Gastrocnemius medialis (tissue), 4 donors: ENCODE results near the gene CAPN2. TPM values are rescaled to one million over a fixed set of nuclear protein-coding genes. Genes with fewer than 3 reads are reported as not detected.

Experiments used
- ATAC-seq, 2 donors: fragments of 150-250 bp; one replicate each; pipeline ENCODE4 v1.9.1; 2016
- DNase-seq, 2 donors: peaks; one replicate each; pipeline ENCODE4 v3.0.0-alpha.2; 2019
- H3K27ac ChIP-seq, 4 donors: fragments of 200-600 bp; sonication (generic); 1 replicate in 1 of 4; 2 replicates in 3 of 4; pipeline ENCODE4 v1.5.1; 2016 to 2018; ENCODE audit warnings: mild to moderate bottlenecking in 2 of 4, moderate library complexity in 1 of 4
- H3K27me3 ChIP-seq, 3 donors: fragments of 200-600 bp; sonication (generic) in 2 of 3; 1 replicate in 1 of 3; 2 replicates in 2 of 3; pipeline versions ENCODE4 v1.5.1 to v1.6.0; 2016 to 2019; ENCODE audit warnings: mild to moderate bottlenecking in 1 of 3, moderate library complexity in 1 of 3
- H3K36me3 ChIP-seq, 2 donors: fragments of 200-600 bp; sonication (generic) in 1 of 2; one replicate each; pipeline ENCODE4 v1.5.1; 2017 to 2018
- H3K4me1 ChIP-seq, 2 donors: fragments of 200-600 bp; sonication (generic) in 1 of 2; one replicate each; pipeline ENCODE4 v1.5.1; 2016 to 2017; ENCODE audit warnings: mild to moderate bottlenecking in 2 of 2
- H3K4me3 ChIP-seq, 4 donors: fragments of 200-600 bp; sonication (generic) in 3 of 4; 1 replicate in 1 of 4; 2 replicates in 3 of 4; pipeline ENCODE4 v1.5.1; 2016 to 2019; ENCODE audit warnings: mild to moderate bottlenecking in 2 of 4
- H3K9me3 ChIP-seq, 3 donors: fragments of 200-600 bp; sonication (generic) in 2 of 3; 1 replicate in 1 of 3; 2 replicates in 2 of 3; pipeline ENCODE4 v1.5.1; 2016 to 2019
- CTCF ChIP-seq, 5 experiments: fragments of 450-650 bp in 3 of 5; fragments of 200-600 bp in 2 of 5; sonication (generic) in 2 of 5; IDR thresholded peaks in 4 of 5; conservative IDR thresholded peaks in 1 of 5; 1 replicate in 4 of 5; 2 replicates in 1 of 5; pipeline ENCODE4 v1.5.1; 2016 to 2019; ENCODE audit warnings: antibody characterized with exemption in 5 of 5, mild to moderate bottlenecking in 3 of 5, moderate library complexity in 3 of 5
- POLR2A ChIP-seq, 2 donors: fragments of 450-650 bp; IDR thresholded peaks; one replicate each; pipeline ENCODE4 v1.6.1; 2017; ENCODE audit warnings: antibody characterized with exemption in 2 of 2, mild to moderate bottlenecking in 2 of 2, moderate library complexity in 2 of 2
- in situ Hi-C, 4 donors: fragments of 200-750 bp; cut with MboI; loops; one replicate each; pipeline versions ENCODE4 v1.15.0 to v1.8.0; 2017; ENCODE audit warnings: low sequenced_read_pairs in 4 of 4
- intact Hi-C: fragments of 100-400 bp; cut with DNase I; formaldehyde crosslinking; loops from one replicate; pipeline ENCODE4 v1.15.1; 2023; ENCODE audit warnings: low total_unique reads
- total RNA-seq, 4 donors: library from RNA; depleted of rRNA; stranded (reverse); fragments of >200 nt; gene quantifications; one replicate each; pipeline versions ENCODE4 v1.1.0 to v1.2.3, GENCODE V29; 2016

Gene CAPN2
- total RNA-seq, 4 donors from 2014 or later, result 42.6 to 141 (median 89.4) TPM

GRCh38 chr1:223717695-223718363 lies 5.5 kb downstream of the CAPN2 start:
- intact Hi-C loops, result no loop called here

GRCh38 chr1:223718850-223719249 lies 6.5 kb downstream of the CAPN2 start:
- intact Hi-C loops, result no loop called here
- in situ Hi-C loops, result no loop called here
- H3K9me3 ChIP-seq, result no peaks in the 10 kb centered on the region
- no peak for TF ChIP-seq POLR2A (IDR thresholded peaks at IDR 0.05)
- no peak overlapping the region for H3K27ac ChIP-seq
- no peak for ATAC-seq
- no peaks in the 10 kb centered on the region for H3K27me3 ChIP-seq
- DNase-seq, result no peak
- peaks cover 26 to 35% of the 10 kb centered on the region in 2 donors for H3K4me1 ChIP-seq
- H3K36me3 ChIP-seq, result peaks cover 0 to 34% of the 10 kb centered on the region in 2 donors
- no peak overlapping the region for H3K4me3 ChIP-seq

More at GRCh38 chr1:223717695-223718363, 5.5 kb downstream of the CAPN2 start:
- ATAC-seq (no peak), DNase-seq (no peak)
- TF ChIP-seq POLR2A (IDR thresholded peaks at IDR 0.05) (no peak), CTCF (IDR thresholded peaks at IDR 0.05 in 4 of 5, conservative IDR thresholded peaks at IDR 0.05 in 1 of 5) (no peak)
- H3K36me3 ChIP-seq, result peaks cover 0 to 34% of the 10 kb centered on the region in 2 donors
- no peak overlapping the region for H3K4me3 ChIP-seq
- peak overlapping the region in 1 of 4 donors; percentile 84 for H3K27ac ChIP-seq
- H3K4me1 ChIP-seq, result peaks cover 35 to 39% of the 10 kb centered on the region in 2 donors
- H3K9me3 ChIP-seq, result no peaks in the 10 kb centered on the region
- in situ Hi-C loops, result no loop called here
- H3K27me3 ChIP-seq, result no peaks in the 10 kb centered on the region

GRCh38 chr1:223720971-223721591 lies 8.7 kb downstream of the CAPN2 start:
- peaks cover 10 to 19% of the 10 kb centered on the region in 2 donors for H3K4me1 ChIP-seq
- intact Hi-C loops, result no loop called here
- peak in 1 of 2 donors; percentile 46 for DNase-seq
- no peaks in the 10 kb centered on the region for H3K27me3 ChIP-seq
- H3K27ac ChIP-seq, result peak overlapping the region; percentile 22 to 79 (median 42)
- H3K36me3 ChIP-seq, result peaks cover 0 to 46% of the 10 kb centered on the region in 2 donors
- in situ Hi-C loops, result no loop called here
- H3K4me3 ChIP-seq, result no peak overlapping the region
- TF ChIP-seq POLR2A (IDR thresholded peaks at IDR 0.05) (no peak), CTCF (IDR thresholded peaks at IDR 0.05 in 4 of 5, conservative IDR thresholded peaks at IDR 0.05 in 1 of 5) (no peak)
- ATAC-seq, result peak; percentile 67 to 84
- H3K9me3 ChIP-seq, result no peaks in the 10 kb centered on the region

GRCh38 chr1:223721658-223722607 lies 9.6 kb downstream of the CAPN2 start:
- no peak for DNase-seq
- intact Hi-C loops (no loop called here), in situ Hi-C loops (no loop called here)
- Histone ChIP-seq H3K4me1 (peaks cover 10 to 27% of the 10 kb centered on the region in 2 donors), H3K9me3 (no peaks in the 10 kb centered on the region), H3K27me3 (no peaks in the 10 kb centered on the region), H3K27ac (peak overlapping the region; percentile 22 to 79 (median 42)), H3K4me3 (no peak overlapping the region), H3K36me3 (peaks cover 0 to 45% of the 10 kb centered on the region in 2 donors)
- TF ChIP-seq CTCF (IDR thresholded peaks at IDR 0.05 in 4 of 5, conservative IDR thresholded peaks at IDR 0.05 in 1 of 5), result no peak
- no peak for TF ChIP-seq POLR2A (IDR thresholded peaks at IDR 0.05)
- ATAC-seq, result no peak
